Mammary epithelial cell (primary cell): ENCODE data around the gene HBQ1.

Source experiments
- EZH2 ChIP-seq: IDR thresholded peaks from 2 replicates; pipeline ENCODE4 v1.6.1; 2012; ENCODE audit warnings: low read length, inconsistent platforms, borderline replicate concordance
- TF ChIP-seq, protein P1 (sequence below), 2 donors: IDR thresholded peaks in 1 of 2; conservative IDR thresholded peaks in 1 of 2; 2 replicates each; pipeline ENCODE4 v1.5.1; 2011 to 2012; ENCODE audit warnings: inconsistent platforms in 2 of 2, low read length in 2 of 2, mild to moderate bottlenecking in 2 of 2, control low read depth in 1 of 2, low read depth in 1 of 2; ENCODE audit not compliant: insufficient read depth in 1 of 2; ENCODE audit errors: extremely low read depth in 1 of 2

DNA sequence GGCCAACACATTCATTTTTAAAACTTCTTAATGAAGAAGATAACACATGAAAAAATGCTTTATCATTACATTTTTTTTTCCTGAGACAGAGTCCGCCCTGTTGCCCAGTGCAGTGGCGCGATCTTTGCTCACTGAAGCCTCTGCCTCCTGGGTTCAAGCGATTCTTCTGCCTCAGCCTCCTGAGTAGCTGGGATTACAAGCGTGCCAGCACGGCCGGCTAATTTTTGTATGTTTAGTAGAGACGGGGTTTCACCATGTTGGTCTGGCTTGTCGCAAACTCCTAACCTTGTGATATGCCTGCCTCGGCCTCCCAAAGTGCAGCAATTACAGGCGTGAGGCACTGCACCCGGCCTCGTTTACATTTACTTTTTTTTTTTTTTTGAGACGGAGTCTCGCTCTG lies 13.2 kb downstream of the HBQ1 start:
- TF ChIP-seq, protein P1, sequence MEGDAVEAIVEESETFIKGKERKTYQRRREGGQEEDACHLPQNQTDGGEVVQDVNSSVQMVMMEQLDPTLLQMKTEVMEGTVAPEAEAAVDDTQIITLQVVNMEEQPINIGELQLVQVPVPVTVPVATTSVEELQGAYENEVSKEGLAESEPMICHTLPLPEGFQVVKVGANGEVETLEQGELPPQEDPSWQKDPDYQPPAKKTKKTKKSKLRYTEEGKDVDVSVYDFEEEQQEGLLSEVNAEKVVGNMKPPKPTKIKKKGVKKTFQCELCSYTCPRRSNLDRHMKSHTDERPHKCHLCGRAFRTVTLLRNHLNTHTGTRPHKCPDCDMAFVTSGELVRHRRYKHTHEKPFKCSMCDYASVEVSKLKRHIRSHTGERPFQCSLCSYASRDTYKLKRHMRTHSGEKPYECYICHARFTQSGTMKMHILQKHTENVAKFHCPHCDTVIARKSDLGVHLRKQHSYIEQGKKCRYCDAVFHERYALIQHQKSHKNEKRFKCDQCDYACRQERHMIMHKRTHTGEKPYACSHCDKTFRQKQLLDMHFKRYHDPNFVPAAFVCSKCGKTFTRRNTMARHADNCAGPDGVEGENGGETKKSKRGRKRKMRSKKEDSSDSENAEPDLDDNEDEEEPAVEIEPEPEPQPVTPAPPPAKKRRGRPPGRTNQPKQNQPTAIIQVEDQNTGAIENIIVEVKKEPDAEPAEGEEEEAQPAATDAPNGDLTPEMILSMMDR (conservative IDR thresholded peaks at IDR 0.05 in 1 of 2, IDR thresholded peaks at IDR 0.05 in 1 of 2; ENCODE audit: extremely low read depth in 1 of 2, insufficient read depth in 1 of 2, low read depth in 1 of 2, low read length in 2 of 2) = no peak
- TF ChIP-seq EZH2 = no peak
